Subcutaneous adipose tissue (tissue), 4 donors: Measurements from ENCODE around the gene TRIM3. TPM values are rescaled to one million over a fixed set of nuclear protein-coding genes. Genes with fewer than 3 reads are reported as not detected.

Experiments
- total RNA-seq, 4 donors: library from RNA; depleted of rRNA; stranded (reverse); fragments of >200 nt; gene quantifications; one replicate each; pipeline ENCODE4 v1.1.0, GENCODE V29; 2016
- TF ChIP-seq, protein P1 (sequence below): fragments of 450-650 bp; IDR thresholded peaks from one replicate; pipeline ENCODE4 v1.5.1; 2016; ENCODE audit warnings: low read depth, mild to moderate bottlenecking, control low read depth, antibody characterized with exemption, moderate library complexity

TRIM3 gene
- total RNA-seq, 4 donors from 2014 or later, result 11.9 to 22.0 (median 19.2) TPM

DNA sequence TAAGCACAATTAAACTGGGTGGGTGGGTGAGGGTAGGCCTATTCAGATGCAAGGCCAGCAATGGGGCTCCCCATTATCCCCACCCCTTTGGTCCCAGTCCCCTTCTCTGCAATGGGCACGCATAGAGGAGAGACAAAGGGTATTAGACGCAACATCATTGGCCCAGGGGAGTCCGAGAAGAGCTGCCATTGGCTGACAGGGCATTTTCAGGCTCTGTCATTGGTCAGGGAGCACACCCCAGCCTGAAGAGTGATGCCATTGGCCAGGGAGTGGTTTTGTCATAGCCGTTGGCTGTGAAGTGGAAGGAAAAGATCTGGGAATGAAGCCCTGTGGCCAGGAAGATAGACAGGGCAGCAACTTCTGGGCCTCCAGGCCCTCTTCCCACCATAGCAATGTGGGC, 2.8 kb upstream of the TRIM3 start:
- TF ChIP-seq, protein P1, sequence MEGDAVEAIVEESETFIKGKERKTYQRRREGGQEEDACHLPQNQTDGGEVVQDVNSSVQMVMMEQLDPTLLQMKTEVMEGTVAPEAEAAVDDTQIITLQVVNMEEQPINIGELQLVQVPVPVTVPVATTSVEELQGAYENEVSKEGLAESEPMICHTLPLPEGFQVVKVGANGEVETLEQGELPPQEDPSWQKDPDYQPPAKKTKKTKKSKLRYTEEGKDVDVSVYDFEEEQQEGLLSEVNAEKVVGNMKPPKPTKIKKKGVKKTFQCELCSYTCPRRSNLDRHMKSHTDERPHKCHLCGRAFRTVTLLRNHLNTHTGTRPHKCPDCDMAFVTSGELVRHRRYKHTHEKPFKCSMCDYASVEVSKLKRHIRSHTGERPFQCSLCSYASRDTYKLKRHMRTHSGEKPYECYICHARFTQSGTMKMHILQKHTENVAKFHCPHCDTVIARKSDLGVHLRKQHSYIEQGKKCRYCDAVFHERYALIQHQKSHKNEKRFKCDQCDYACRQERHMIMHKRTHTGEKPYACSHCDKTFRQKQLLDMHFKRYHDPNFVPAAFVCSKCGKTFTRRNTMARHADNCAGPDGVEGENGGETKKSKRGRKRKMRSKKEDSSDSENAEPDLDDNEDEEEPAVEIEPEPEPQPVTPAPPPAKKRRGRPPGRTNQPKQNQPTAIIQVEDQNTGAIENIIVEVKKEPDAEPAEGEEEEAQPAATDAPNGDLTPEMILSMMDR, result no peak

DNA sequence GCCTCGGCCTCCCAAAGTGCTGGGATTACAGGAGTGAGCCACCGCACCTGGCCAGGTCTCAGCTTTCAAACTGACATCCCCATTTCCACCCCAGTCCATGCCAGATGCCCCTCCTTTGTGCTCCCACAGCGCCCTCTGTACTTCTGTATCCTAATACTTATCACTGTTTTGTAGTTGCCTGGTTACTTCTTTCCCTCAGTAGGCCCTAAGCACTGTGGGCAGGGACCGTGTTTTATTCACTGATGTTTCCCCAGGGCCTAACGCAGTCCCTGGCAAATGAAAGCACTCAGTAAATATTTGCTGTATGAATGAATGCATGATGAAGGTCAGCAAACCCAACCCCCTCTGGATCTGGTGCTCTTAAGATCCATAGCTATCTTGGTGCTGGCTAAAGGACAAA, 2.2 kb upstream of the TRIM3 start:
- TF ChIP-seq, protein P1, result no peak

DNA sequence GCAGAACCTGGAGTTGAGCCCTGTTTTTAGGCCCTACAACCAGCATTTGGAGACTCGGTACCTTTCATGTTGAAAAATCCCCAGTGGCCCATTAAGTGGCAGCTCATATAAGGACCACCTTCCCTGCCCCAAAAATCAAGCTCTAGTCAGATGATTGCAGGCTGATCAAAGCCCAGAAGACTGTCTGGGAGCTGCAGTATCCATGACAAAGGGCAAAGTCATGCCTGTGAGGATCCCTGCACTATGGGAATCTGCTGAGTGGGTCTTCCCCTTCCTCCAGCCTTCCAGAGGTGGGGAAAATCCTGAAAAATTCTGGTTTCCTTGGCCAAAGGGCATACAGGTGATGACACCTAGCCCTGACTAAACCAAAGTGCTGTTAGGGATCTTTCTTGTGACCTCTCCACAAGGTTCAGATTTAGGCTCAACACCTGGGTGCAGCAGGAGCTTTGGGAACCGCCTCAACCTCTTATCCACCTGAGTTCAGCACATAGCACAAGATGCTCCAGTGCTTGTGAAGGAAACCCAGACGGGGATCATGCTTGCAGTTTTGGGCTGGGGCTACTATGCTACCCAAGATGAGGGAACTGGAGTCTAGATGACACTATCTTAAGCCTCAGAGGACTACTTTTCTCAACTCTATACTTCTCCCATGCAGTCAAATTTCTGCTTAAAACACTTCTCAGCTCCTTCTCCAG, 1.2 kb upstream of the TRIM3 start:
- TF ChIP-seq, protein P1, result no peak

DNA sequence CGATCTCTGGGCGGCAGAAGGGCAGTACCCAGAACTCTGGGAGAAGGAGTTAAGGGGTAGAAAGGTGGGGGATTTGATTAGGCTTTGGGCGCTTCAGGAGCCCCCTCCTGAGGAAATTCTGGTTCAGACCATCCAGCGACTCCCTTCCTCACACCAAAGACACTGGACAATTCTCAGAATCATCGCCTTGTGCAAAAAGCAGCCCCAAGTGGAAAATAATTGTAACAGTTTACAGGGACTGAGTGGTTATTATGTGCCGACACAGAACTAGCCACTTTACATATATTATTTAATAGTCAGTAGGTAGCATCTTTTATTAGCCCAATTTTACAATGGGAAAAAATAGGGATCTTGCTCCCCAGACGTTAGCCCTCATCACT, 662 bp upstream of the TRIM3 start:
- TF ChIP-seq, protein P1, result no peak

DNA sequence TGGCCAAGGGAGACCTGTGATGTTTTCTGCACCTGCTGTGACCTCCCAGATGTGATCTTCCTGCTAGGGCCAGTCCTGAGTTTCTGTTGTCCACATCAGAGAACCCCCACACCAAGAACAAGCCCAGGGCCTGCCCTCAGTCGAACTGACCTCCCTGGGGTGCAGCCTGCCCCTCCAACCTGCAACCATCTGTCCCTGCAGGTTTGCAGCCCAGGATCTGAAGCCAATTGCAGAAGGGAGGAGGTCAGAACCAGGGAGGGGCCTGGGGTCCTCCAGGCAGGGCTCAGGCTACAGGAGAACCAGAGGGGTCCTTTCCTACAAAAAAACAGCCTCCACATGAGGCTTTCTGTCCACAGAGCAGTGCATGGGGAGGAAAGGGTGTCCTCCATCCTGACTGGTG, 807 bp downstream of the TRIM3 start:
- TF ChIP-seq, protein P1, result no peak

DNA sequence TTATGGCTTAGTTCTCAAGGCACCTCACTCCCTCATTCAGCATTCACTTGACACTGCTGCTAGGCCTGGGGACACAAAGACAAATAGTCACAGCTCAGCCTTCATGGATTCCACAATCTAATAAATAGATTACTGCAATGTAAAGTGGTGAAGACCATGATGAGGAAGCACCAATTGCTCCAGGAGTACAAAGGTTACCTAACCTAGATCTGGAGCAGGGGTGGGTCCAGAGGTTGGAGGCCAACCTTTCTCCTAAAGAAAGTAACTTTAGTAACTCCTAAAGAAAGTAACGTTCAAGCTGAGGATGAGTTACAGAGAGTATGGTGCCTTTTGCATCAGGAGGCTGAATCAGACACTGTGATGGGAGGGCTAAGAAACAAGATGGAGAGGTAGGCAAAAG, 4.1 kb downstream of the TRIM3 start:
- TF ChIP-seq, protein P1, result no peak

DNA sequence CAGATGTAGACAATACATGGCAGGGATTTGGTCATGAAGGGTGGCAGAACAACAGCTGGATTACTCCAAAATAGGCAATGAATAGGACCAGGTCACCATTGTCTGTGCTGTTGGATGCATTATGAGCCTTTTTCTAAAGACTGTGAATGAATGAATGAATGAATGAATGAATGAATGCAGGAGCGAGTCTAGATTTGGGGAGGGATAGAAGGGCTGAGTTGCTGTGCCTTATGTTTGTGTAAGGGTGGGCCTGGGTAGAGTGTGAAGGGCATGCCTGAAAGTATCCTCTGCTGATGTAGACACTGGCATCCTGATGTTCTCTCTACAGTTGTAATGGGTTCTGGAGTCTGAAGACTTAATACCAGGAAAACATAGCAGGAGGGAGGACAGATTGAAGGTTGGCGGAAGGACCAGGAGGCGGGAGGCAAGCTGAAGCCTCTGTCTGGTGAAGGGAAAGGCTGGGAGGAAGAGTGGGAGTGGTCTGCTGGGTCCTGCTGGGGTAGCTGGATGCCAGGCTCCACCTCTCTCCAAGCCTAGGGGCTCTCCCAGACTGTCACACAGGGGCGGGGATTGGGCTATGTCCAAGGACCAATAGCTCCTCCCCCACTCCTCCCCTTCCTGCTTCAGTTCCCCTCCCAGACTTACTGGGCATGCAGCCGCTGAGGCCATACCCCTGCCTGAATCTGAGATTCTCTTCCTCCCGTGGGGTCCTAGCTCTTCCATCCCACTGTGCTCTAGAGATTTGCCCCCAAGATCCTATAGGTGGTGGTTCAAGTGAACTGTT, 4.8 kb downstream of the TRIM3 start:
- TF ChIP-seq, protein P1, result no peak
